GM18502 (cell line): ENCODE measurements around the gene SQSTM1.
"Not testable (repeated sequence)": the region's sequence is repeated elsewhere in the genome, so short reads cannot be mapped to it uniquely, and the experiment has no call there.

ENCODE experiments used
- ATAC-seq: cut with Tn5 transposase; IDR thresholded peaks from one replicate; pipeline ENCODE4 v1.9.1; 2021; ENCODE audit warnings: mild to moderate bottlenecking; ENCODE audit not compliant: unreplicated experiment, poor library complexity

Gene SQSTM1

DNA sequence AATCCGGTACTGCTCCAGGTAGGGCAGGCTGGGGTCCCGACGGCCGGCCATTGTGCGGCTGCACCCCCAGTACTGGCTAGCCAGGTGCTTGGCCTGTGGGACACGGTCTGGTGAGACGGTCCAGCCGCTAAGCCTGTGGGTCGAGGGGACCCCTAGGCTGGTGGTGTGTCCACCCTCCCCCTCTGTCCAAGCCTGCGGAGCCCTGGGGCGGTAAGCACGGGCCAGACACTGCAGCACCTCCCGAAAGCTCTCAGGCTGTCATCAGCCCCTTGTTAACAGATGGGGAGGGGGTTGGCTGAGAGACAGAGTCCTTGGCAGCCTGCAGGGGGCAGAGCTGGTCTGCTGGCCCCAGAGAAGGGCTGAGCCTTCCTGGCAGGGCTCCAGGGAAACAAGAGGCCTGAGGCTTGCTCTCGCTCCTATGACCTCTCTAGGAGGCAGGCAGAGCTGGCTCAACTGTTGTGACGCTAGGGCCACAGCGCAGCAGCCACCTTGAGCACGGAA lies 49.7 kb downstream of the SQSTM1 start:
- ATAC-seq, result no peak

DNA sequence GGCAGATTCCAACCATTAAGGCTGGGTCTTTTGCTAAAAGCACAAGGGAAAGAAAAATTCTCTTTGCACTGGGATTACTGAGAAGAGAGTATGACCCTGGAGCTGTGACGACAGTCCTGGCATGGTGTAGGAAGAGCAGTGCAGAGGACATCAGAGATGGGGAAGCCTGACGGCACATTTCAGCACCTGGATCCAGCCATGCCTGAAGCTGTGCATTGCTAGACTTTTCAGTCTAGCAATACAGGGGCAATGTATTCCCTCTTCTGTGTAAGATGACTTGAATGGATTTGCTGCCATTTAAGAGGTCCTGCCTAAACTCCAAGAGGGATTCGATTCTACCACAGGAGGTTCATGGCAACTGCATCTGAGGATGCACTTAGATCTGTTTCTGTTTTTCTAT lies 50.2 kb downstream of the SQSTM1 start:
- ATAC-seq, result no peak

DNA sequence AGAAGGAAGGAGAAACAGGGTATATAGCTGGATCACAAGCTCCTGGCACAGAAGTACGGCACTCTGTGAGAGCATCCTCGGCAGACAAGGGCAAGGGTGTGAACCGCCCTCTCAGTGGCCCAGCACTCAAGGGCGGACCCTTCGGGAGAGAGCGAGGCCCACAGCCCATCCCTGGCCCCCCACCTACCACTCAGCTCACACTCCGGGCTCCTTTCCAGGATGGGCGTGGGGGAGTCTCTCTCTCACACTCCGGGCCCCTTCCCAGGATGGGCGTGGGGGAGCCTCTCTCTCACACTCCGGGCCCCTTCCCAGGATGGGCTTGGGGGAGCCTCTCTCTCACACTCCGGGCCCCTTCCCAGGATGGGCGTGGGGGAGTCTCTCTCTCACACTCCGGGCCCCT lies 50.8 kb downstream of the SQSTM1 start:
- ATAC-seq, result not testable (repeated sequence)

DNA sequence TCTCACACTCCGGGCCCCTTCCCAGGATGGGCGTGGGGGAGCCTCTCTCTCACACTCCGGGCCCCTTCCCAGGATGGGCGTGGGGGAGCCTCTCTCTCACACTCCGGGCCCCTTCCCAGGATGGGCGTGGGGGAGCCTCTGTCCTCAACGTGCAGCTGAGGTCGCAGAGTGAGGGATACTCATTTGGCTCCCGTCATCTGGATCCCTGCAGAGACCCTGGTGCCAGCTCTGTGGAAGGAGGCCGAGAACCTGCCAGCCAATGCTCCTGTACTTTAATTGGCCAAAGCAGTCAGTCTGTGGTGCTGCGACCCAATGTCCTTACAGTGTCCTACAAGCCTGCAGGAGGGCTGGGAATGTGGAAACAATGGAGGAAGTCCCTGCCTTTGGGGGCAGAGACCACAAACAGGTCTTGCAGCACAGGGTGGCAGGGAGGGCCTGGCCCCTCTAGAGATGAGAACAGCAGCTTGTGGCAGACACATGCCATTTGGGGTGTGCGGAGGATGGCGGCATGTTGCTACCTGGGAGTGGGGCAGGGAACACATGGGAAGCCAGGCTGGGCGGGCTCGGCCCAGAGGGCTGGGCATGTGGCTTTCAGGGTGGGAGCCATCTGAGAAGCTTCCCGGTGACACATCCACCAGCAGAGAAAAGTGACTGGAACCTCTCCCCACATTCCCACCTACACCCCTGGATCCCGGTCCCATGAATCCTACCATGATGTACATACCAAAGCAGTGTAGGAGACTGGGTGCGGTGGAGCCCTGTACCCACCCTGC lies 51.5 kb downstream of the SQSTM1 start:
- no peak for ATAC-seq

DNA sequence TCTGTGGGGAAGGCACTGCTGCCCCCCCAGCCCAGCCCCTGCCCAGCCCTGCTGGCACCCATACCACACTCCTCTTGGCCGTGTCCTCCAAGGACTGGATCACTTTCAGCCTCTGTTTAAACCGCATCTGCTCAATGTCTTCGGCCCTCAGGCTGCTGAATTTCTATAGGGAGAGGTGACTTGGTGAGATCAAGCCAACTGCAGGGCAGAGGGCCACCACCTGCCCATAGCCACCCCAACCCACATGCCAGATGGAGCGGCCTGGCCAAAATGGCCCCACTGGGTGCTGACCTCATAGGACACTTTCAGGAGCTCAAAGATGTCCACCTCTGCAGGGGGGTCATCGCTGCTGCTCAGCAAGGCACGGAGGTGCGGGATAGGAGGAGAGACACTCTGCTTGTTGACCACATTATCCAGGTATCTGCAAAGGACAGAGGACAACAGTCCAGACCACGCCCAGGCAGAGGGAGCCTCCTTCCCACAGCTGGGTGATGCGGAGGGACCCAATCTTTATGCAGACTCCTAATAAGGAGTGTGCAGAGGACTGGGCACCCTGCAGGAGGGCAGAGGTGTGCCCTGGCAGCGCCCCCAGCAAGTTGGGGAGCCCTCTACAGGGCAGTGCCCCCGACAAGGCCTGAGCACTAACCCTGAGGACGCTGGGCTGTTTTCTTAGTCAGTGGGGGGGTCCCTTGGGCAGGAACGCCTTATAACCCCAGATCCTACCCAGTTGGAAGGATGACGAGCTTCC lies 52.3 kb downstream of the SQSTM1 start:
- no peak for ATAC-seq

DNA sequence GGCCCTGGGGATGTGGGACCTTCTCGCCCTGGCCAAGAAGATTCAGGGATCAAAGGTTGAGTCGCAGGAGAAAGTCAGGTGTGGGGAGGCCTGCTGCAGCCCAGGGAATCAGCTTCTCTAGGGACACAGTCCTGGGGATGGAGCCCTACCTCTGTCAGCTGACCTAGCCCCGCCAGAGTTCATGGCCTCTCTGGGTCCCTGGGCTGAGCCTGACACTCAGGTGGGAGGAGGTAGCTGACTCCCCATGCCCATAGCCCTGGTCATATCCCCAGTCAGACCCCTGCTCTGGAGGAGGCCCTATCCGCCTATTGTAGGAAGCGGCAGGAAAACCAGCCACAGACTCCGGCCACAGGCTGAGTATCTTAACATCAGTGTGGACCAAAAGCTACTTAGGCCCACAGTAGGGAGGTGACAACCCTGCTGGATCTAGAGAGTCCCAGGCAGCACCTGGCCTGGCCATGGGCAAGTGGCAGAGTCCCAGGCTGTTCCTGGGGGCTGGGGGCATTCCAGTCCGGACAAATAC lies 52.9 kb downstream of the SQSTM1 start:
- no peak for ATAC-seq

DNA sequence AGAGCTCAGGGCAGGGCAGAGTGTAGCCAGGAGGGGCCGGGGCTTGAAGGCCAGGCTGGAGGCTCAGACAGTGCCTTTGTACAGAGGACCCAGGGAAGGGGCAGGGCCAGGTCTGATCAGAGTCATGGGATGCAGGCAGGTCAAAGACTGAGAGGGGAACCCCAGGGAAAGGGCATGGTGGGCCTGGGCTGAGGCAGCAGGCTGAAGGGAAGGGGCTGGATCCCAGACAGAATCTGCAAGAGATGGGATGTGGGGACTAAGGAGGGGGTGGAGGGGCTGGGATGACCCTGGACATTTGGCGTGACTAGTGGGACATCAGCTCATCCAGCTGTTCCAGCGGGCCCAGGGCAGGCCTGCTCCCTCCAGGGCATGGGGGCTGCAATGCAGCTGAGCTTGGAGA lies 53.4 kb downstream of the SQSTM1 start:
- ATAC-seq, result no peak

DNA sequence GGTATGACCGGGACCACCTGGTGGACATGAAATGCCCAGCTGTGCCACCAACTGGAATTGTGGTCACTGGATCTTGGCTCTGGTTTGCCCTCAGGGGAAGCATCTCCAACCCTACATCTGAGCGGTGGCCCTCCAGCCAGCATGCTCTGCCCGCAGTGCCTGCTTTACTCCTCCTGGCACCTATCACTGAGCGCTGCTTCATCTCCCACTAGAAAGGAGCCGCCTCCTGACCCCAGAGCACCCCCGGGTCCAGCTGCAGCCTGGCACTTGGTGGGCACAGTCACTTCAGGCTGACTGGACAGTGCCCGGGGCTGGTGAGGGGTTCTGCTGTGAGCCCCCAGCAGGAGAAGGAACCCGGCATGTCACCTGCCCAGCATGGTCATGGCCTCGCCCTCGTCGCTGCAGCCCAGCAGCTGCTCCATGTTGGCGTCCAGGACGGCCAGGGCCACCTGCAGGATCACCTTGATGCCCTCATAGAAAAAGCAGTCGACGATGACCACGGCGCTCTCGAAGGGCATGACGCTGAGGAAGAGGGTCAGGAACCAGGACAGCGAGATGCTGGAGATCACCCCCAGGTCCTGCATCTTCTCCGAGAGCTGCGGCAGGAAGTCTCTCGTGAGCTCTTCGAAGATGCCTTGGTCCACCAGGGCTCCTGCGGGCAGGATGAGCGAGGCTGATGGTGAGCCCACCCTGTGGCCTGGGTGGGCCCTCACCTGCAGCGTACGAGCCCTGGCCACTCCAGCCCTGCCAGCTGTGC lies 54.0 kb downstream of the SQSTM1 start:
- ATAC-seq, result no peak

DNA sequence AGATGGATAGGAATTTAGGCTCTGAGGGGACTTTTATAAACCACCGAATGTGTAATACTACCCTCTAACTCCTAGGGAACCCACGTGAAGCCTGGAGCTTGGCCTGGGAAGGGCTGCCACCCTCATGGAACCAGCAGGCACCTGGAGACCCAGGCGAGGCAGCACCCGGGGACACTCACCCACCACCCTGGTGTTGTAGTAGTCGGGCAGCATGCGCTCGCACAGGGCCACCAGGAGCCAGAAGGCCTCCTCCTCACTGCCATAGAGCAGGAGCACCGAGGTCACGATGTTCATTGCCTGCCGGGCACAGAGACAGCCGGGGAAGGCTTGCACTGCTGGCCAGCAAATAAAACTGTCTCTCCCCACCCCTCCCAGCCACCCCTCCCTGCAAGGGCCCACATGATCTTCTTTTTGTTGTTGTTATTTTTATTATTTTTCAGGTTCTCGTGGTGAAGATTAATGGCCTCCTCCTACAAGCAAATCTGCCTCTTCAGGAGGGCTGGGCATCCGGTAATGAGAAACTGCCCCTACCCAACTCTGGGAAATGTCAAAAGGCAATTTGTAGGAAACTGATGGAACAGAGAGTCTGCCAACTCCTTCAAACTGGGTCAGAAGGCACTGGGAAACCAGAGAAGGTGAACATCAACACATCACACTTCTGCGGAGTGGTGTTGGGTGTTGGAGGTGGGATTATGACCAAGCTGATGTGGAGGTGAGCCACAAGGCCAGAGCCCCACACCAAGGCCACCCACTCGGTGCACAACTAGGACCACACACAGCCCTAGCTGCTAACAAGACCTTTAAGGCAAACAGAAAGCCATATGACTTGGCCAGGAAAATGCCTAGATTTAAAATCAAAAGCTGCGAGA lies 55.3 kb downstream of the SQSTM1 start:
- no peak for ATAC-seq

DNA sequence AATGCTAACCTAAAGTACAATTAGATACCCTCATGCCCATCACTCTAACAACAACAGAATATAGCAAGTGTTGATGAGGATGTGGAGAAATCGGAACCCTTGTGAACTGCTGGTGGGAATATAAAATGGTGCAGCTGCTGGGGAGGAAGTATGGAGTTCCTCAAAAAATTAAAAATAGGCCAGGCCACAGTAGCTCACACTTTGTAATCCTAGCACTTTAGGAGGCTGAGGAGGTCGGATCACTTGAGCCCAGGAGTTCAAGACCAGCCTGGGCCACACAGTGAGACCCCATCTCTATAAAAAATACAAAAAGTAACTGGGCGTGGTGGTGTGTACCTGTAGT lies 55.9 kb downstream of the SQSTM1 start:
- no peak for ATAC-seq

DNA sequence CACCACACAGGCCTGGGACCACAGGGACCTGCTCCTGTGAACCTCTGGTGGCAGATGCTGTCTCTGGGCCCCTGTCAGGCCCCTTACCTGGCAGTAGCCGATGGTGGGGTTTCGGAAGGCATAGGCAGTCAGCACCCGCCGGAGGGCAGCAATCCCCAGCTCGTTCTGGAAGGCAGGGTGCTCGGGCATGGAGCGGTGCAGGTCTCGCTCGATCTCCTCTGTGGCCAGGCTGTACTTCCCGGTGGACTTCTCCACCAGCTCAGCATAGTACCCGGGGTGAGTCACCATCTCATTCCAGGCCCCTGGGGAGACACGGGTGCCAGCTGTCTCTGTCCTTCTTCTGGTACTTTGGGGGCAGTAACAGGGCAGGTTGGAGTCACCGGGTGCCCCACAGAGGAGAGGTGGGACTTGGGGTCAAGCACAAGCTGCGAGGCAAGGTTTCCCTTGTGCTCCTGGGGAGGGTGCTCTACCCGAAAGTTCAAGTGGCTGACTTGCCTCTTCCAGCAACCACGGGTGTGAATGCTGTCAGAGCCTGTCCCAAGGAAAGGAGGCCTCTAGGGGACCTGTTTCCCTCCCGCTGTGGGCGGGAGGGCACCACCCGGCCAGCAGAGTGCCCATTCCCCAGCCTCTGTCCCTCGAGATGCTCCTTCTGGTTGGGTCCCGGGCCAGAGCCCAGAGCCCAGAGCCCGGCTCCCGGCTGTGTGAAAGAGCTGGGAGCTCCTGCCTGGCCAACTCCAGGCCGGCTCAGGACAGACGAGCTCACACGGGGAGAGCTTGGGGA lies 57.7 kb downstream of the SQSTM1 start:
- no peak for ATAC-seq

DNA sequence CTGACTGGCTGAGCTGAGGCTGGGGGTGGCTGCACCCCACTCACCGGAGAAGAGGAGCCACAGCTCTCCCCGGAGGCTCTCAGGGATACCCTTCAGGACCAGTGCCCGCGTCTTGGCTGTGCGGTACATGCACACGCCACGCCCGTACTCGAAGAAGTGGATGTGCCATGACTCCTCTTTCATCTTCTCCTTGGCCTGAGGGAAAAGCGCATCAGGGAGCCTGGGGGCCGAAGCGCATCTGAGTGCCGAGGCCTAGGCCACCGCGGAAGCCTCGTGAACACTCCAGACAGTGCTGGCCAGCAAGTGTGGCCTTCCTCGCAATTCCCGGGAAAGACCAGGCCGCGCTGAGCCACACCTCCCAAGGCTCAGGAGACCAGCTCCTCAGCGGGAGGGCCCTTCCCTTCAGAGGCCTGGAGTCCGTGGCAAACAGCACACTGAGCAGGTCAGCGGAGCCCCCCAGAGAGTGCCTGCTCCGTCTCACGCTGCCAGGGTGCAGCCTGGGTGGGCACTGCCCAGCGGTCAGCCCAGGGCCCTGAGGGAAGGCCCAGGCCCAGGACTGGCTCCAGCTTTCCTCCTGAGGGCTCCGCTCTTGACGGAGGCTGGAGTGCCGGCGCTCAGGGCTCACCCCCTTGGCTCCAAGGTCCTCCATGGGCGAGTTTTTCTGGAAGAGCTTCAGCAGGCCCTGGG lies 58.4 kb downstream of the SQSTM1 start:
- no peak for ATAC-seq

DNA sequence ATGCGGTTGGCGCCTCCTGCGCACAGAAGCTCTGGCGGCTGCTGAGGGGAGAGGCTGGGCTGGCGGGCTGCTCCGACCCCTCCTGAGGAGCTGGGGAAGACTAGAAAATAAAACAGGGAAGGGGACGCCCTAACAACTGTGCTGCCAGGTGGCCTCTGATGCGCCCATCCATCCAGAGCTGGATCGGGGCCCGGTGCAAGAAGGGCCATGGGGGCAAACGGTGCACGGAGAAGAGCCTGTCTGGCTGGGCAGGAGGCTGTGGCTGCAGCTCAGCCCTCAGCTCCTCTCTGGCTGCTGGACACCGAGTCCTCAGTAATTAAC lies 58.9 kb downstream of the SQSTM1 start:
- ATAC-seq, result no peak

DNA sequence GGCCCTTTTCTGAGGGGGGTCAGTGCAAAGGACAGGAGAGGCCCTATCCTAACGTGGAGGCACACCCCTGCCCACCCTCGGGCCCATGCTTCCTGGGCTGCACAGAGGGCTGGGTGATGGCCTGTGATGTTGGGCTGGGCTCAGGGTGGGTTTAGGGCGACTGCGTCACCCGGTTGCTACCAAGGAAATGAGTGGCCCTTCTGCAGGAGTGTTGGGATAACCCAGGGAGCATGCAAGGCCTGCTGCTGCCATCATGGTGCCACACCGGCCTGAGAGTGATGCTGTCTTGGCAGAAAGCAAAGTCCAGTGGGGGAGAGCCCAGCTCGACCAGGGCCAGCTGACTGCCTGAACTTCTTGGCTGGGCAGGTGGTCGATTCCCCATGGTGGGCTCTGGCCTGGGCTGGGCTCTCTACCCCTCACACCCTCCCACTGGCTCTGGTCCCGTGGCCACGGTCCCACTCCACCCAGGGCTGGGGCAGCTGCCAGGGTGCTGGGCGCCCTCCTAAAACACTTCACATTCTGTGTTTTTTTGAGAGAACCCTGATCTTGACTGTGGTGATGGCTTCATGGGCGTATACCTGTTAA lies 59.5 kb downstream of the SQSTM1 start:
- ATAC-seq, result no peak

DNA sequence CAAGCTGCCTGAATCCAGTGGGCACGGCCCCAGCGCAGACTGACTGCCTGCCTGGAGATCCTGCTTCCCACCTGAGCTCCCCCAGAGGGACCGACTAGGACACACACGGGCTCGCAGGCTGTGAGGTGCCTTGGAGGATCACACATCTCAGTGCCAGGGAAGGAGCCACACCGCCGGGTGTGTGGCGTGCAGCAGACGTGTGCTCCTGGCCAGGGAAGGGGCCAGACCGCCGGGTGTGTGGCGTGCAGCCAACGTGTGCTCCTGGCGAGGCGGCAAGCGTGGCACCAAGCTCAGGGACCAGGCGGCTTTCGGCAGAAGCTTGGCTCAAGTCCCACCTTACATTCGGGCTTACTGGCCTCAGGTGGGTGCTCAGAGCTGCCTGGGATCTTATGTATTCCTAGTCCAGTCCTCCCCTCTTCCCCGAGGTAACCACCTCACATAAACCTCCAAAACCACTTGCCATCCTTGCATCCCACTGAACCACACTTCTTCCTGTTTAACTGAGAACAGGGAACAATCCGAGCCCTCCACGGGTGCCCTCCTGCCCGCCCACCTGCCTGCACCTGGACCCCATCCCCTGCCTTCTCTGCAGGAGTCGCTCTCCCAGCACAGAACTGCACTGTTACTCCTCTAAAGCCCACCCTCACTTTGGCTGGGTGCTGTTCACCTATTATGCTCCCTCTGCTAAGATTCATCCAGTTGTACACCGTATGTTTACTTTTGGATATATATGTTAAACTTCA lies 60.3 kb downstream of the SQSTM1 start:
- no peak for ATAC-seq

DNA sequence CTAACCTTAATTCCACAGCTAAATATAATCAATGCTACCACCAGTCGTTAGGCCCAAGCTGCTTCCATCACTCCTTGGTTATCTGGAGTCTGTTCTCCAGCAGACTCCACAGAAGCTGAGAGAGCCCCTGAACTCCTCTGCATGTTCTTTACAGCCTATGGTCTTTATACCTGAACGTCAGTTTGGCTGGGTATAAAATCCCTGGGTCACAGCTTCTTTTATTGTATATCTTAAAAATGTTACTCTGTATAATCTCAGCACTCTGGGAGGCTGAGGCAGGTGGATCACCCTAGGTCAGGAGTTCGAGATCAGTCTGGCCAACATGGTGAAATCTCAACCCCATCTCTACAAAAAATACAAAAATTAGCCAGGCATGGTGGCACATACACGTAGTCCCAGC lies 61.6 kb downstream of the SQSTM1 start:
- ATAC-seq, result no peak

DNA sequence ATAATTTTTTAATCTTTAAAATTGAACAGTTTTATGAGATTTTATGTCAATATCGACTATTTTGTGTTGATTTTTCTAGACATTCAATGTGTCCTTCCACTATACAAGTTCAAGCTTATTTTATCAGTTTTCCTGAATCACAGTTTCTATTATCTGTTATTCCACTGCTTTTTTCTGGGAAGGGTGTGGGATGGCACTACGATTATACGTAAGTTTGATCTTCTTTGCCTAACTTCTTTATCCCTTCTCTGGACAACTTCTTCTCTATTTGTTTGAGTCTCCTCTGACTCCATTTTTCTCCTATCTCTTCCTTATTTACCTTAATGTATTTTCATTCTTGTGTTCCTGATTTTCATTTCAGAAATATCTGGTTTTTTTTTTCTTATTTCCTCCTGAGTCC lies 62.5 kb downstream of the SQSTM1 start:
- ATAC-seq, result no peak
